T-helper 1 cell (primary cell): ENCODE data around the gene MSH6.

Experiments
- DNase-seq, 5 donors: peaks; one replicate each; pipeline ENCODE4 v3.0.0-alpha.2; 2012 to 2020

Gene MSH6

GRCh38 chr2:47783486-47784351 is 774 bp downstream of the MSH6 start:
- DNase-seq, result peak; percentile 61 to 73 (median 63)

- no peak for DNase-seq
Observed at GRCh38 chr2:47784352-47784851, 1.5 kb downstream of the MSH6 start.

- DNase-seq, result no peak
Observed at GRCh38 chr2:47785986-47786385, 3.0 kb downstream of the MSH6 start.

- DNase-seq, result no peak
Observed at GRCh38 chr2:47796090-47796697, 13.2 kb downstream of the MSH6 start.

GRCh38 chr2:47798631-47799030 is 15.7 kb downstream of the MSH6 start:
- no peak for DNase-seq

- DNase-seq, result no peak
Observed at GRCh38 chr2:47799031-47799609, 16.2 kb downstream of the MSH6 start.

- no peak for DNase-seq
Observed at GRCh38 chr2:47801118-47801517, 18.2 kb downstream of the MSH6 start.

GRCh38 chr2:47803363-47803762 is 20.4 kb downstream of the MSH6 start:
- DNase-seq, result no peak

GRCh38 chr2:47803770-47804169 is 20.8 kb downstream of the MSH6 start:
- DNase-seq, result no peak

GRCh38 chr2:47805850-47806249 is 22.9 kb downstream of the MSH6 start:
- no peak for DNase-seq

- DNase-seq, result no peak
Observed at GRCh38 chr2:47808614-47809013, 25.7 kb downstream of the MSH6 start.

- DNase-seq, result no peak
Observed at GRCh38 chr2:47809903-47810302, 27.0 kb downstream of the MSH6 start.

- no peak for DNase-seq
Observed at GRCh38 chr2:47810850-47811249, 27.9 kb downstream of the MSH6 start.

- DNase-seq, result no peak
Observed at GRCh38 chr2:47811668-47812067, 28.7 kb downstream of the MSH6 start.

- DNase-seq, result no peak
Observed at GRCh38 chr2:47815764-47816163, 32.8 kb downstream of the MSH6 start.

- DNase-seq, result no peak
Observed at GRCh38 chr2:47818777-47819176, 35.8 kb downstream of the MSH6 start.

- DNase-seq, result no peak
Observed at GRCh38 chr2:47819834-47820233, 36.9 kb downstream of the MSH6 start.

- DNase-seq, result no peak
Observed at GRCh38 chr2:47822518-47822917, 39.6 kb downstream of the MSH6 start.

- peak in 1 of 5 donors; percentile 5 for DNase-seq
Observed at GRCh38 chr2:47833516-47833968, 50.6 kb downstream of the MSH6 start.

GRCh38 chr2:47838249-47838648 is 55.3 kb downstream of the MSH6 start:
- no peak for DNase-seq

- DNase-seq, result no peak
Observed at GRCh38 chr2:47838686-47839085, 55.7 kb downstream of the MSH6 start.

GRCh38 chr2:47842846-47843245 is 59.9 kb downstream of the MSH6 start:
- no peak for DNase-seq

GRCh38 chr2:47843407-47843806 is 60.5 kb downstream of the MSH6 start:
- DNase-seq, result no peak

- no peak for DNase-seq
Observed at GRCh38 chr2:47844162-47844561, 61.2 kb downstream of the MSH6 start.
